PC-3 (cell line): ENCODE measurements around the gene DHX35.

Source experiments
- CTCF ChIP-seq: fragments of 300-600 bp; sonication (generic); conservative IDR thresholded peaks from 2 replicates; pipeline ENCODE4 v1.5.1; 2017; ENCODE audit warnings: antibody characterized with exemption, low read depth, mild to moderate bottlenecking, low read length
- EZH2 ChIP-seq: fragments of 300-600 bp; sonication (generic); IDR thresholded peaks from one replicate; pipeline ENCODE4 v1.6.1; 2017; ENCODE audit warnings: antibody characterized with exemption, mild to moderate bottlenecking, low read length; ENCODE audit not compliant: unreplicated experiment
- EZH2phosphoT487 ChIP-seq: fragments of 300-600 bp; sonication (generic); IDR thresholded peaks from 2 replicates; pipeline ENCODE4 v1.6.1; 2018; ENCODE audit warnings: mild to moderate bottlenecking, antibody characterized with exemption, low read length, borderline replicate concordance

- no peak for TF ChIP-seq CTCF
- TF ChIP-seq EZH2phosphoT487, result no peak
- no peak for TF ChIP-seq EZH2
These were observed 24.5 kb downstream of the DHX35 start for GRCh38 chr20:38986663-38987062.
